ENCODE results near the gene SERPINA10. TPM values are rescaled to one million over a fixed set of nuclear protein-coding genes. Genes with fewer than 3 reads are reported as not detected.

The SERPINA10 gene
- total RNA-seq, 1 experiment from 2014 or later = 0.04 TPM

DNA sequence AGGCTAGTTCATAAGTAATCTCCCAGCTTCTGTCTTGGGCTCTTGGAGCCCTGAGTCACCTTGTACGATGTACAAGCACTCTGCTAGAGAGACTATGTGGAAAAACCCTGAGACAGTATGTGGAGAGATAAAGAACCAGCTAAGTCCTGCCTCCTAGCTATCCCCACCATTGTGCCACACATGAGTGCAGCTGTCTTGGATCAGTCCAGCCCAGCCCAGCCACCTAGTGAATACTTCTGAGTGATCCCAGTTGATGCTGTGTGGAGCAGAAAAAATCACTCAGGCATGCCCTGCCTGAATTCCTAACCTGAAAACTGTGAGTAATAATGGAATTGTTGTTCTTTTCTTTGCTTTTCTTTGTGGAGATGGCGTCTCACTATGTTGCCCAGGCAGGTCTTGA is 35.1 kb upstream of the SERPINA10 start:
- peaks cover 7% of the 10 kb centered on the region for H3K9me3 Mint-ChIP-seq
- ATAC-seq = no peak
- H3K4me3 Mint-ChIP-seq = no peak overlapping the region
- H3K36me3 Mint-ChIP-seq = no peaks in the 10 kb centered on the region
- H3K4me1 Mint-ChIP-seq = peaks cover 6% of the 10 kb centered on the region
- H3K27me3 Mint-ChIP-seq (ENCODE audit: low read depth) = no peaks in the 10 kb centered on the region
- H3K27ac Mint-ChIP-seq = no peak overlapping the region
- POLR2A ChIA-PET = no interaction called here
- no peak for DNase-seq (ENCODE audit: low spot score)
- CTCF ChIA-PET = no interaction called here
- TF ChIP-seq RORB (CRISPR knock-in tag; IDR thresholded peaks at IDR 0.05) (no peak), NR2C2 (CRISPR knock-in tag; IDR thresholded peaks at IDR 0.05) (no peak), NFE2L1 (CRISPR knock-in tag; IDR thresholded peaks at IDR 0.05) (no peak), ZBTB21 (CRISPR knock-in tag; IDR thresholded peaks at IDR 0.05; ENCODE audit: borderline replicate concordance) (no peak), MYBL2 (CRISPR knock-in tag; IDR thresholded peaks at IDR 0.05) (no peak), HMGA2 (CRISPR knock-in tag; IDR thresholded peaks at IDR 0.05) (no peak), ZNF219 (CRISPR knock-in tag; IDR thresholded peaks at IDR 0.05; ENCODE audit: borderline replicate concordance) (no peak), ZNF138 (CRISPR knock-in tag; conservative IDR thresholded peaks at IDR 0.05) (no peak), ZNF232 (CRISPR knock-in tag; IDR thresholded peaks at IDR 0.05) (no peak), KAT7 (CRISPR knock-in tag; IDR thresholded peaks at IDR 0.05; ENCODE audit: borderline replicate concordance) (no peak)
- TF ChIP-seq, protein P1, sequence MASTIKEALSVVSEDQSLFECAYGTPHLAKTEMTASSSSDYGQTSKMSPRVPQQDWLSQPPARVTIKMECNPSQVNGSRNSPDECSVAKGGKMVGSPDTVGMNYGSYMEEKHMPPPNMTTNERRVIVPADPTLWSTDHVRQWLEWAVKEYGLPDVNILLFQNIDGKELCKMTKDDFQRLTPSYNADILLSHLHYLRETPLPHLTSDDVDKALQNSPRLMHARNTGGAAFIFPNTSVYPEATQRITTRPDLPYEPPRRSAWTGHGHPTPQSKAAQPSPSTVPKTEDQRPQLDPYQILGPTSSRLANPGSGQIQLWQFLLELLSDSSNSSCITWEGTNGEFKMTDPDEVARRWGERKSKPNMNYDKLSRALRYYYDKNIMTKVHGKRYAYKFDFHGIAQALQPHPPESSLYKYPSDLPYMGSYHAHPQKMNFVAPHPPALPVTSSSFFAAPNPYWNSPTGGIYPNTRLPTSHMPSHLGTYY (CRISPR knock-in tag; IDR thresholded peaks at IDR 0.05) = no peak
- TF ChIP-seq, protein P2, sequence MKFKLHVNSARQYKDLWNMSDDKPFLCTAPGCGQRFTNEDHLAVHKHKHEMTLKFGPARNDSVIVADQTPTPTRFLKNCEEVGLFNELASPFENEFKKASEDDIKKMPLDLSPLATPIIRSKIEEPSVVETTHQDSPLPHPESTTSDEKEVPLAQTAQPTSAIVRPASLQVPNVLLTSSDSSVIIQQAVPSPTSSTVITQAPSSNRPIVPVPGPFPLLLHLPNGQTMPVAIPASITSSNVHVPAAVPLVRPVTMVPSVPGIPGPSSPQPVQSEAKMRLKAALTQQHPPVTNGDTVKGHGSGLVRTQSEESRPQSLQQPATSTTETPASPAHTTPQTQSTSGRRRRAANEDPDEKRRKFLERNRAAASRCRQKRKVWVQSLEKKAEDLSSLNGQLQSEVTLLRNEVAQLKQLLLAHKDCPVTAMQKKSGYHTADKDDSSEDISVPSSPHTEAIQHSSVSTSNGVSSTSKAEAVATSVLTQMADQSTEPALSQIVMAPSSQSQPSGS (CRISPR knock-in tag; IDR thresholded peaks at IDR 0.05; ENCODE audit: borderline replicate concordance, low read depth) = no peak
- TF ChIP-seq, protein P3, sequence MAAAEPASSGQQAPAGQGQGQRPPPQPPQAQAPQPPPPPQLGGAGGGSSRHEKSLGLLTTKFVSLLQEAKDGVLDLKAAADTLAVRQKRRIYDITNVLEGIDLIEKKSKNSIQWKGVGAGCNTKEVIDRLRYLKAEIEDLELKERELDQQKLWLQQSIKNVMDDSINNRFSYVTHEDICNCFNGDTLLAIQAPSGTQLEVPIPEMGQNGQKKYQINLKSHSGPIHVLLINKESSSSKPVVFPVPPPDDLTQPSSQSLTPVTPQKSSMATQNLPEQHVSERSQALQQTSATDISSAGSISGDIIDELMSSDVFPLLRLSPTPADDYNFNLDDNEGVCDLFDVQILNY (CRISPR knock-in tag; IDR thresholded peaks at IDR 0.05) = no peak
- TF ChIP-seq, protein P4, sequence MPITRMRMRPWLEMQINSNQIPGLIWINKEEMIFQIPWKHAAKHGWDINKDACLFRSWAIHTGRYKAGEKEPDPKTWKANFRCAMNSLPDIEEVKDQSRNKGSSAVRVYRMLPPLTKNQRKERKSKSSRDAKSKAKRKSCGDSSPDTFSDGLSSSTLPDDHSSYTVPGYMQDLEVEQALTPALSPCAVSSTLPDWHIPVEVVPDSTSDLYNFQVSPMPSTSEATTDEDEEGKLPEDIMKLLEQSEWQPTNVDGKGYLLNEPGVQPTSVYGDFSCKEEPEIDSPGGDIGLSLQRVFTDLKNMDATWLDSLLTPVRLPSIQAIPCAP (CRISPR knock-in tag; IDR thresholded peaks at IDR 0.05) = no peak
- TF ChIP-seq, protein P5, sequence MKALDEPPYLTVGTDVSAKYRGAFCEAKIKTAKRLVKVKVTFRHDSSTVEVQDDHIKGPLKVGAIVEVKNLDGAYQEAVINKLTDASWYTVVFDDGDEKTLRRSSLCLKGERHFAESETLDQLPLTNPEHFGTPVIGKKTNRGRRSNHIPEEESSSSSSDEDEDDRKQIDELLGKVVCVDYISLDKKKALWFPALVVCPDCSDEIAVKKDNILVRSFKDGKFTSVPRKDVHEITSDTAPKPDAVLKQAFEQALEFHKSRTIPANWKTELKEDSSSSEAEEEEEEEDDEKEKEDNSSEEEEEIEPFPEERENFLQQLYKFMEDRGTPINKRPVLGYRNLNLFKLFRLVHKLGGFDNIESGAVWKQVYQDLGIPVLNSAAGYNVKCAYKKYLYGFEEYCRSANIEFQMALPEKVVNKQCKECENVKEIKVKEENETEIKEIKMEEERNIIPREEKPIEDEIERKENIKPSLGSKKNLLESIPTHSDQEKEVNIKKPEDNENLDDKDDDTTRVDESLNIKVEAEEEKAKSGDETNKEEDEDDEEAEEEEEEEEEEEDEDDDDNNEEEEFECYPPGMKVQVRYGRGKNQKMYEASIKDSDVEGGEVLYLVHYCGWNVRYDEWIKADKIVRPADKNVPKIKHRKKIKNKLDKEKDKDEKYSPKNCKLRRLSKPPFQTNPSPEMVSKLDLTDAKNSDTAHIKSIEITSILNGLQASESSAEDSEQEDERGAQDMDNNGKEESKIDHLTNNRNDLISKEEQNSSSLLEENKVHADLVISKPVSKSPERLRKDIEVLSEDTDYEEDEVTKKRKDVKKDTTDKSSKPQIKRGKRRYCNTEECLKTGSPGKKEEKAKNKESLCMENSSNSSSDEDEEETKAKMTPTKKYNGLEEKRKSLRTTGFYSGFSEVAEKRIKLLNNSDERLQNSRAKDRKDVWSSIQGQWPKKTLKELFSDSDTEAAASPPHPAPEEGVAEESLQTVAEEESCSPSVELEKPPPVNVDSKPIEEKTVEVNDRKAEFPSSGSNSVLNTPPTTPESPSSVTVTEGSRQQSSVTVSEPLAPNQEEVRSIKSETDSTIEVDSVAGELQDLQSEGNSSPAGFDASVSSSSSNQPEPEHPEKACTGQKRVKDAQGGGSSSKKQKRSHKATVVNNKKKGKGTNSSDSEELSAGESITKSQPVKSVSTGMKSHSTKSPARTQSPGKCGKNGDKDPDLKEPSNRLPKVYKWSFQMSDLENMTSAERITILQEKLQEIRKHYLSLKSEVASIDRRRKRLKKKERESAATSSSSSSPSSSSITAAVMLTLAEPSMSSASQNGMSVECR (CRISPR knock-in tag; IDR thresholded peaks at IDR 0.05; ENCODE audit: borderline replicate concordance) = no peak
- TF ChIP-seq, protein P6, sequence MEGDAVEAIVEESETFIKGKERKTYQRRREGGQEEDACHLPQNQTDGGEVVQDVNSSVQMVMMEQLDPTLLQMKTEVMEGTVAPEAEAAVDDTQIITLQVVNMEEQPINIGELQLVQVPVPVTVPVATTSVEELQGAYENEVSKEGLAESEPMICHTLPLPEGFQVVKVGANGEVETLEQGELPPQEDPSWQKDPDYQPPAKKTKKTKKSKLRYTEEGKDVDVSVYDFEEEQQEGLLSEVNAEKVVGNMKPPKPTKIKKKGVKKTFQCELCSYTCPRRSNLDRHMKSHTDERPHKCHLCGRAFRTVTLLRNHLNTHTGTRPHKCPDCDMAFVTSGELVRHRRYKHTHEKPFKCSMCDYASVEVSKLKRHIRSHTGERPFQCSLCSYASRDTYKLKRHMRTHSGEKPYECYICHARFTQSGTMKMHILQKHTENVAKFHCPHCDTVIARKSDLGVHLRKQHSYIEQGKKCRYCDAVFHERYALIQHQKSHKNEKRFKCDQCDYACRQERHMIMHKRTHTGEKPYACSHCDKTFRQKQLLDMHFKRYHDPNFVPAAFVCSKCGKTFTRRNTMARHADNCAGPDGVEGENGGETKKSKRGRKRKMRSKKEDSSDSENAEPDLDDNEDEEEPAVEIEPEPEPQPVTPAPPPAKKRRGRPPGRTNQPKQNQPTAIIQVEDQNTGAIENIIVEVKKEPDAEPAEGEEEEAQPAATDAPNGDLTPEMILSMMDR (IDR thresholded peaks at IDR 0.05) = no peak
